ENCODE measurements around the gene KLHL14. TPM values are rescaled to one million over a fixed set of nuclear protein-coding genes. Genes with fewer than 3 reads are reported as not detected.
"Not testable (repeated sequence)": the region's sequence is repeated elsewhere in the genome, so short reads cannot be mapped to it uniquely, and the experiment has no call there.

Gene KLHL14
- total and polyA plus RNA-seq, 11 donors, result 0.07 to 0.34 (median 0.12) TPM; not detected in 4

GRCh38 chr18:32802591-32803451 is 30.0 kb upstream of the KLHL14 start:
- WGBS, 4 donors, result 75 to 78% (median 76%) methylated on average over 8 of the region's 8 CpGs
- intact Hi-C loops (cut with DNase I), result no loop called here
- no peak for DNase-seq
- Histone ChIP-seq H3K9me3 (peaks cover 0 to 14% (median 4%) of the 10 kb centered on the region in 12 donors), H3K4me1 (no peaks in the 10 kb centered on the region), H3K27me3 (no peaks in the 10 kb centered on the region), H3K4me3 (no peak overlapping the region), H3K36me3 (no peaks in the 10 kb centered on the region), H3K27ac (no peak overlapping the region)
- TF ChIP-seq POLR2A (IDR thresholded peaks at IDR 0.05) (no peak), CTCF (IDR thresholded peaks at IDR 0.05) (no peak)
- no peak for ATAC-seq

- no peak for TF ChIP-seq CTCF (IDR thresholded peaks at IDR 0.05)
- TF ChIP-seq POLR2A (IDR thresholded peaks at IDR 0.05), result no peak
- no peak overlapping the region for H3K27ac ChIP-seq
- no peak for DNase-seq
- H3K9me3 ChIP-seq, result peaks cover 0 to 25% (median 4%) of the 10 kb centered on the region in 12 donors
- H3K27me3 ChIP-seq, result no peaks in the 10 kb centered on the region
- no peak overlapping the region for H3K4me3 ChIP-seq
- ATAC-seq, result no peak
- intact Hi-C loops (cut with DNase I), result no loop called here
- H3K36me3 ChIP-seq, result no peaks in the 10 kb centered on the region
- WGBS, 4 donors, result 49 to 63% (median 57%) methylated on average over 1 of the region's 1 CpG
- H3K4me1 ChIP-seq, result no peaks in the 10 kb centered on the region
These were observed 28.4 kb upstream of the KLHL14 start for GRCh38 chr18:32801228-32801627.

GRCh38 chr18:32798209-32798960 is 25.6 kb upstream of the KLHL14 start:
- WGBS, 4 donors, result 75 to 77% (median 76%) methylated on average over 4 of the region's 4 CpGs
- ATAC-seq, result no peak
- TF ChIP-seq CTCF (IDR thresholded peaks at IDR 0.05) (no peak), POLR2A (IDR thresholded peaks at IDR 0.05) (no peak)

GRCh38 chr18:32794667-32795066 is 21.8 kb upstream of the KLHL14 start:
- H3K4me3 ChIP-seq; ATAC-seq; intact Hi-C loops (cut with DNase I); H3K27me3 ChIP-seq; H3K36me3 ChIP-seq; H3K27ac ChIP-seq; DNase-seq; H3K4me1 ChIP-seq: not testable (repeated sequence)
- WGBS, 4 donors, result 87 to 100% (median 92%) methylated on average over 12 to 31 of the region's 31 CpGs
- H3K9me3 ChIP-seq, result peaks cover 0 to 25% (median 4%) of the 10 kb centered on the region in 12 donors

More at GRCh38 chr18:32798209-32798960, 25.6 kb upstream of the KLHL14 start:
- no peak overlapping the region for H3K4me3 ChIP-seq
- H3K36me3 ChIP-seq, result no peaks in the 10 kb centered on the region
- intact Hi-C loops (cut with DNase I), result no loop called here
- H3K9me3 ChIP-seq, result peaks cover 0 to 25% (median 4%) of the 10 kb centered on the region in 12 donors
- no peak overlapping the region for H3K27ac ChIP-seq
- H3K27me3 ChIP-seq, result no peaks in the 10 kb centered on the region
- H3K4me1 ChIP-seq, result no peaks in the 10 kb centered on the region
- DNase-seq, result no peak

All from heart left ventricle (tissue), 16 donors.